Fibroblast of the aortic adventitia (primary cell): ENCODE measurements around the gene ZACN. TPM values are rescaled to one million over a fixed set of nuclear protein-coding genes. Genes with fewer than 3 reads are reported as not detected.

Experiments
- DNase-seq: peaks from one replicate; pipeline ENCODE4 v3.0.0-alpha.2; 2010; ENCODE audit warnings: low read depth
- H3K4me3 ChIP-seq: 2 replicates; pipeline ENCODE4 v1.5.1; 2011; ENCODE audit warnings: low read depth, mild to moderate bottlenecking, control low read depth, low read length, moderate library complexity
- total RNA-seq: library from RNA; depleted of rRNA; stranded (reverse); fragments of >200 nt; gene quantifications from 2 replicates; pipeline ENCODE4 v1.2.3, GENCODE V29; 2012; ENCODE audit warnings: low replicate concordance
- TF ChIP-seq, protein P1 (sequence below): IDR thresholded peaks from 2 replicates; pipeline ENCODE4 v1.5.1; 2011; ENCODE audit warnings: mild to moderate bottlenecking, low read length, control low read depth, inconsistent platforms; ENCODE audit not compliant: insufficient read depth

Gene ZACN
- total RNA-seq, 1 donor = not detected

DNA sequence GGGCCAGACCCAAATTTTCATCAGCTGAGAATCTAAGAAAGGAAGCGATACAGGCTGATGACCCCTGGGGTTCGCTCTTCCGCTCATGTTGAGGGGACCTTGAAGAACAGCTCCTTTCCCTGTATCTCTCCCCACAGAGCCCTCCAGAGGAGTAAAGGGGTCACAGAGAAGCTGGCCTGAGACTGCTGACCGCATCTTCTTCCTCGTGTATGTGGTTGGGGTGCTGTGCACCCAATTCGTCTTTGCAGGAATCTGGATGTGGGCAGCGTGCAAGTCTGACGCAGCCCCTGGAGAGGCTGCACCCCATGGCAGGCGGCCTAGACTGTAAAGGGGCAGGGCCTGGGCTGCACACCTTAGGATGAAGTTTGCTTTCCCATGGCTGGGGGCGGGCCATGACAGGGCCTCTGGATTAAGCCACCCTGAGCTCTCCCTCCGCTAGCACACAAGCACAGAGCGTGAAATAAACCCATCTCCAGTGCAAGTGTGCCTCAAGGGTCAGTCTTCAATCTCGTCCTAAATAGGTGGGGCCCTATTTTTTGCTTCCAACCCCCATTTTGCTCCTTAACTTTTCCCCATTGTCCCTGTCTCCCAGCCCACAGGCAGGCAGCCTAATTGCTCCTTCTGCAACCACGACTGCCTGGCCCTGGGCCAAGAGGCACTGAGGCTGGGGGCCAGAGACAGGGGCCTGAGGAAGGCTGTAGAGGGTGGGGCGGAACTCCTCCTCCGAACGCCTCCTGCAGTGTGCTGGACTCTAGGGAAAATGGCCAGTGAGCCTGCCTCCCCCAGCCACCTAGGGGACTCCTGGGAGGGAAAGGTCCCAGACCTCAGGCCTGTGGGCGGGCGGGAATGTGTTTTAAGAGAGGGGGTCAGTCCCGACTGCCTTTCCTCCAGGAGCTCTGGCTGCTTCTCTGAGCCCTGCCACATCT, 3.6 kb downstream of the ZACN start:
- no peak for DNase-seq
- TF ChIP-seq, protein P1, sequence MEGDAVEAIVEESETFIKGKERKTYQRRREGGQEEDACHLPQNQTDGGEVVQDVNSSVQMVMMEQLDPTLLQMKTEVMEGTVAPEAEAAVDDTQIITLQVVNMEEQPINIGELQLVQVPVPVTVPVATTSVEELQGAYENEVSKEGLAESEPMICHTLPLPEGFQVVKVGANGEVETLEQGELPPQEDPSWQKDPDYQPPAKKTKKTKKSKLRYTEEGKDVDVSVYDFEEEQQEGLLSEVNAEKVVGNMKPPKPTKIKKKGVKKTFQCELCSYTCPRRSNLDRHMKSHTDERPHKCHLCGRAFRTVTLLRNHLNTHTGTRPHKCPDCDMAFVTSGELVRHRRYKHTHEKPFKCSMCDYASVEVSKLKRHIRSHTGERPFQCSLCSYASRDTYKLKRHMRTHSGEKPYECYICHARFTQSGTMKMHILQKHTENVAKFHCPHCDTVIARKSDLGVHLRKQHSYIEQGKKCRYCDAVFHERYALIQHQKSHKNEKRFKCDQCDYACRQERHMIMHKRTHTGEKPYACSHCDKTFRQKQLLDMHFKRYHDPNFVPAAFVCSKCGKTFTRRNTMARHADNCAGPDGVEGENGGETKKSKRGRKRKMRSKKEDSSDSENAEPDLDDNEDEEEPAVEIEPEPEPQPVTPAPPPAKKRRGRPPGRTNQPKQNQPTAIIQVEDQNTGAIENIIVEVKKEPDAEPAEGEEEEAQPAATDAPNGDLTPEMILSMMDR = no peak
- H3K4me3 ChIP-seq = no peak overlapping the region

DNA sequence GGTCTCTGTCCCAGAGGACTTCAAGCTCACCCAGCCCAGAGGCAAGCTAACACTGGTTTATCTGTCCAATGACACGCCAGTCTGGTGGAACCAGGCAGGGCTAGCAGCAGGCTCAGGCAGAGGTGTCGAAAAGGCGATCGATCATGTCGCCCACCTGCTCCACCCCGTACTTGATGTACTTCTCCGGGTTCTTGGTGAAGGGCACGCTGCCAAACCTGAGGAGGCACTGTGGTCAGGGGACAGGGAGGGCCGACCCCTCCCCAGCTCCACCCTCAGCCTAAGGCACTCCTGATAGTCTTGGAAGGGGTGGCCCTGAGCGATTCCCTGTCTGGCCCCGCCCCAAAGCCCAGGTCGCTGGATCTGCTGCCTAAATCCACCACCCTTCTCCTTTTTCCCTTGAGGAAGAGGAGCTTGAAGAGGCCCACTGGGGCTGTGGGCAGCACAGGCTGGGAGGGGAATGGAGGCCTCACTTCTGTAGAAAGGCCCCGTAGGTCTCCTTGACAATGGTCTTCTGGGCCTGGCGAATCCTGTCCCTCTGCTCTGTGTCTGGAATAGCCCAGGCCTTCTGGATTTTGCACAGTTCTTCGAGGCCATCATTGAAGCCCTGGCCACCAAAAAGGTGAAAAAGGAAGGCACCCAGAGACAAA, 4.7 kb downstream of the ZACN start:
- no peak overlapping the region for H3K4me3 ChIP-seq
- no peak for DNase-seq
- TF ChIP-seq, protein P1 = no peak

DNA sequence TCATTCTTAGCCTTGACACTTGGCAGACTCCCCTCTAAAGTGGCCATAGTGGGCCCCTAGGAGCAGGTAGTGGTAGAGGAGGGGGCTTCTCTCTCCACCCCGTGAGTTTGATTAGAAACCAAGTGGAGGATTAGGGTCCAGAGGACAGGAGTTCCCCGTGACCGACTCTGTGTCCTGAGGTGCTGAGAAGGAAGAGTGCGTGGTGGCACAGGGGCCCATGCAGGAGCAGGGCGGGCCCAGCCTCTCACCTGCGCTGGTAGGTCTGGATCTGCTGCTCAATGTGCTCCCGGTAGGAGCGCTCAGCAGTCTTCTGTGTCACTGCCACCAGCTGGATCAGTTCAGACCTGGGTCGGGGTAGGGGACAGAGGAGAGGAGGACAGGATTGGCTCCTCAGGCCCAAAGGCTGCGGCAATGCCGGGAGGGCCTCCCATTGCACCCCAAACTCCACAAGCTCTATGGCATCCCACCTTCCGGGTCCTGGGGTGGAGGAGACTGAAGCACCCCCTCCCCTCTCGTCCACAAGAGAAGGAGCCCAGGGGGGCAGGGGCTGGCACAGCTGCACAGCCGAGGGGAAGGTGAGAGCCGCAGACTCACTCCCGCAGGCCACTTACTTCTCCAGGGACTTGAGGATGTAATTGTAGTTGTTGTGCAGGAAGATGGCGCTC, 6.2 kb downstream of the ZACN start:
- no peak overlapping the region for H3K4me3 ChIP-seq
- TF ChIP-seq, protein P1 = no peak
- no peak for DNase-seq

DNA sequence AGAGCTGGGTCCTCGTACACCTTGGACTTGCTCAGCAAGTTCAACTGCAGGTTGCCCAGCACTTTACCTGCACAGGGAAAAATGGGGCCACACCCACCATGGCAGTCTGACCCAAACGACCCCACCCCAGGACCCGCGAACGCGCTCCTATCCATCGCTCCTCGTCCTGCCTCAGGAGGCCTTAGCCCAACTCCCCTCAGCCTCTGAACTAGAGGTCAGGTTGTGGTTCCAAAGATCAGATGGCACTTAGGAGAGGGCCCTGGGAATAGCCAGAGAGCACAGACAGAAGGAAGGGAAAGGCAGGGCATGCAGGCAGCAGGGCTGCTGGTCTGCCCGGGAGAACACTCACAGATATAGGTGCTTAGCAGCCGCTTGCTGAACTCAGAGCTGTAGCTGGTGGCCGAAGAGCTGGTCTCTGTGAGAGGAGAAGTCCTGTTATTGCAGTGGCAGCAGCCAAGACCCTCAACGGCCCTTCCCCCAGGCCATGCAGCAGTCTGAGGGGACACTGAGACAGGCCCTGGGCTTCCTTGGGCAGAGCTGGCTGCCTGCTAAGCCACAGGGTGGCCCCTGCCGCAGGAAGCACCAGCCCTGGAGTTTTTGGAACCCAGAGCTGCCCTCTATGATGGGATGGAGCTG, 6.9 kb downstream of the ZACN start:
- TF ChIP-seq, protein P1 = no peak
- no peak for DNase-seq

DNA sequence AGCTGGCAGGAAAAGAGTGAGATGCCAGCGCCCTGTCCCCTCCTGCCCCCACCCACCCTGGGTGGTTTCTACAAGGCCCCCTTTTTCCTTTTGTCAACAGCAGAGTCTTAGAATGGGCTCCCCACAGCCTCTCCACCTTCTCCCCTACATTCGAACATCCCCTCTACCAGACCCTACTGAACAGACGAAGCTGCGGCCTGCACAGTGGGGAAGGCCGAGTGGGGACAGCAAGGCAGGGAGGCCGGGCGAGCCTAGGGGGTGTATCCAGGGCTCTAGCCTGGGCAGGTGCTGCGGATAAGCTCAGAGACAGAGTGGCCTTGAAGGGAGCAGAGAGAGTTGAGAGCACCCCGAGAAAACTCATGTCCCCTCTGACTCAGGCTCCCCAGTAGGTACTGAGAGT, 7.4 kb downstream of the ZACN start:
- DNase-seq = no peak
- TF ChIP-seq, protein P1 = no peak
- no peak overlapping the region for H3K4me3 ChIP-seq

More for the DNA sequence above, 6.9 kb downstream of the ZACN start:
- no peak overlapping the region for H3K4me3 ChIP-seq

DNA sequence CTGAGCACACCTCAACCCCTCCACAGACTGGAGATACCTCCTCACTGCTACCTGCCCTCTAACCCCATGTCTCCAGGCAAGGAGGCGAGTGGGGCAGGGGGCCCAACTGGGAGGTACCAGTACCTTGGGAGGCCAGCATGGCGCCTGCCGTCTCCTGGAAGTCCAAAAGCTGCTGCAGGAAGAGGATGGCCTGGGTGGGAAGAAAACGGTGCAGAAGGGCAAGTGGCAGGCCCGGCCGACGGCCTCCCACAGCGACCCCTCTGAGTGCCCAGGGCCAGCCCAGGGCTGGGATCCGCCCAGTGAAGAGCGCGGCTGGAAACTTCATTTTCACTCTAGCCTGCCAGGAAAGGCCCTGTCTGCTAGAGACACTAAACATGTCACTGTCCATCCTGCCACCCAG, 8.5 kb downstream of the ZACN start:
- DNase-seq = no peak
- no peak overlapping the region for H3K4me3 ChIP-seq
- TF ChIP-seq, protein P1 = no peak
